ENCODE measurements around the gene PRDM1.

The PRDM1 gene

DNA sequence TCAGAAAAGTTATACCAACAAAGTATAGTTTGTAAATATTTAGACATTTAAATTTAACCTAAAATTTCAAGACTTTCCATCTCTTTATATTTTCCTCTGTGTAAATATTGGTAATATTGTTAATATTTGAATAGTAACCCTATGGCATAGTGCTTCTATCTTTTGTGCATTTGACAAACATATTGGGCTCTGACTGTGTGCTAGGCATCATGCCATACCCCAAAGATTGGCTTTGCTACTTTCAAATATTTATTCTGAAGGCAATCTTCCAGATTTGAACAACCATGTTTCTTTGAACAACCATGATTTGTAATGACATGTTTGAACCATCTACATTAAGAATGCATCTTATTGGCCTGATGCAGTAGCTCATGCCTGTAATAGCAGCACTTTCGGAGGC, 15.5 kb upstream of the PRDM1 start:
- no peak for DNase-seq (ENCODE audit: low read depth)

DNA sequence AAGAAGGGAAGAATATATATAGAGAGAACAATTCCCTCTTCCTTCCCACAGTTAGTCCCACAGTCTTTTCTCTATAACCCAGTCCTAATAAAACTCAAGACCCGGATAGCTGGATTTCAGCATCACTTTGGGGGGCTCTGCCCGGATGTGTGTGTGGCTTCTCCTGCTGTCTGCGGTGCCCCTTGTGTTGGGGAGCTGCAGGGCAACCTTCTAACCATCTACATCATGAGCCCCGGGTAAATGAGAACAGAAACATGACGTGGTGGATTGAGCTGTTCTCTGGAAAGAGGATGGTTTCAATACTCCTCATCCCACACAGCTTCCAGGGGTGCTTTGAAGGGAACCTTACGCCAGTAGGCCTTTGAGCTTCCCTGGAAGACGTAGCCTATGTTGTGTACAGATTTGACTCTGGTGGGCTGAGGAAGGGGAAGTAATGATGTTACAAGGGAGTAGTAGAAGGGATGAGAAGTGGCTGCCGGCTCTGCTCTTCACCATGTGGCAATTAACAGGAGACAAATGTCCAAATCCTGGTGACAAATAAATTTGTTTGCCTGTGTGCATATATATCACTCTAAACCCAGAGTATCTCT, 13.5 kb upstream of the PRDM1 start:
- DNase-seq (ENCODE audit: low read depth), result no peak

DNA sequence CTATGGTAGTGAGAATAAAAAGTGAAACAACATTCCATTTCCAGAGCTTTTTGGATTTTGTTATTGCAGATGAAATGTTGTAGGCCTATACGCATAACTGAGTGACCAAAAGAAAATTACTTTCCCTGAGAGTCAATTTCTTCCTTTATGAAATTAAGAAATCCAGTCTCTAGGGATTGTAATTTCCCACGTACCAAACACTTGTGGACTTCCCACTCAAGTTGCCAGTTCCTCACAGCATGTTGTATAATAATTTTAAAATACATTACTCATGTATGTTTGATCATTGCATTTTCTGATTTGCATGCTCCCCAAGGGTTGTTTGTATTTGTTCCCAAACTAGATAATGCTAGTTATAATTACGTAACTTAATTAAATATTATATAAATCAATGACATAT, 12.0 kb upstream of the PRDM1 start:
- no peak for DNase-seq (ENCODE audit: low read depth)

DNA sequence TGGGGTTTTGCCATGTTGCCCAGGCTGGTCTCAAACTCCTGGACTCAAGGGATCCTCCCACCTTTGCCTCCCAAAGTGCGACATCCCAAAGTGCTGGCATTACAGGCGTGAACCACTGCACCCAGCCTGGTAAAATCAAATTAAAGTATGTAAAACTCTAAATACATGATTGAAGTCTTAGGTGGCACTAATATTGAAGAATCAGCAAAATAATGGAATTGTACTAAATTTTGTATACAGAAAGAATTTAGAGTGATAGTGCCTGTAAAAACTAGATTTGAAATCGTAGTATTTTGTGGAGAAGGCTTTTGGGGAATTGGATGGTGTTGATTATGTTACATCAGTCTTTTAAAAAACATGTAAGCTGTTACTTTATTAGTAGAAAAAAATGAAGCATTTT, 10.0 kb upstream of the PRDM1 start:
- no peak for DNase-seq (ENCODE audit: low read depth)

DNA sequence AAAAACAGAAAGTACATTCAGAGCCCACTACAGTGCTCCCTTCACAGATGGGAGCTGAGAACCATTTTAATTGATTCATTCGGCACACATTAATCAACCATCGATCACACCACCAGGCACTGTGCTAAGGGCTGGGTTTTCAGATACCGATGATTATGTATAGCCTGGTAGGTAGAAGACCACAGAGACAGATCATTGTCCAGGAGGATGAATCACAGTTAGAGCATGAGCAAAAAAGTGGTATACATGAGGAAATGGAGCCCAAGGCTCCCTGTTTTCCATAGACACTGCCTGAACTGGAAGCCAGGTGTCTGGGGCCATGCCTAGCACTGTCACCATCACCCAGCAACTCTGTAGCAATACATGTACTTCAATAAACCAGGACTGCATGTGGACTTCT, 9.0 kb upstream of the PRDM1 start:
- DNase-seq (ENCODE audit: low read depth), result no peak

DNA sequence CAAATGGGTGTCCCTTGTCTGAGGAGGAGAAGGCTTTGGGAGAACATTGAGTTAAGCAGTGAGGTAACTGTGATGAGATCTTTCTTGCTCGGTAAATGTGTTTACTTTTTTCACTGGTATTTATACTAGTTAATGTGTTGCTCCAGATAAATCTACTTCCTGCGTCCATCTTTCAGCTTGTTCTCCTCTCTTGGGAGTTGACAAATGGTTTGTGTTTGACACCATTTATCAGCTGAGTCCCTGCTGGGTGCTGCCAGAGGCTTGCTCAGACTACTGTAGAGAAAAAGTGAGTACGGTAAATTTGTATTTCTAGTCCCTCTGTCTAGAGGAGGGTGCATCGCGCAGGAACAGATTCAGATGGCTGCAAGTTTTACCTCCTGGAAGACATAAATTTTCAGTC, 8.3 kb upstream of the PRDM1 start:
- DNase-seq (ENCODE audit: low read depth), result no peak

DNA sequence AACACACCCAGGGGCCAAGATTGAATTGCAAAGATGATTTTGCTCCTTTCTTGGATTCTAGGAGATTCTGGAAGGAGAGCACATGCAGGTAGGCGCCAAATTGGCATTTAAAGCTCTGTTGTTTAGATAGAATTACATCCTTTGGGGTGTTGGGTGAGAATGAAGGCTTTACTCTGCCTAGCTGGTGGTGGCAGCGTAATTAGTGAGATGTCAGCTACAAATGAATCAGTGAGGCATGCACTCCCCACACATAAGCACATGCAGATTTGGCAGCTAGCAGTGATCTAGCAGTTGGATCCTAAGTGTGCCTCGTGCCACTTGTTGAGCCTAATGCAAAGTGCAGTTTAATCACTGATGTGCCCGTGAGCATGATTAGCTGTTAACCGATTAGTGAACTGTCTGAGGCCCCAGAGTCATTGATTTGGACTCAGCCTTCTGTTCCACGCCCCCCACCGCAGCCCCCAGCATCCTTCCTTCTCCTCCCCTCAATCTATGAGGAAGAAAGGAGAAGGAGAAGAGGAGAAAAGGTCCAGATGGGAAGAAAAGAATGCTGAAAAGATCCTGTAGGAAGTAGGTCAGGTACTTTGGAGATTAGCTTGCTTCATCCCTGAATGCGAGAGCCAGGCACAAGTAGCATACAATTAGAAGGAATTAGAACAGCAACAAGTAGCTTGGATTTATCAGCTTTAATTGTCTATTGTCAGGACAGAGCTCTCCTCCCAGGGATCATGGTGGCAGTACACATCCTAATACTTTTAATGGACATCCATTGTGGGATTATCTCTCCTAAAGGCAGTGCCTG, 6.0 kb upstream of the PRDM1 start:
- DNase-seq (ENCODE audit: low read depth), result no peak

DNA sequence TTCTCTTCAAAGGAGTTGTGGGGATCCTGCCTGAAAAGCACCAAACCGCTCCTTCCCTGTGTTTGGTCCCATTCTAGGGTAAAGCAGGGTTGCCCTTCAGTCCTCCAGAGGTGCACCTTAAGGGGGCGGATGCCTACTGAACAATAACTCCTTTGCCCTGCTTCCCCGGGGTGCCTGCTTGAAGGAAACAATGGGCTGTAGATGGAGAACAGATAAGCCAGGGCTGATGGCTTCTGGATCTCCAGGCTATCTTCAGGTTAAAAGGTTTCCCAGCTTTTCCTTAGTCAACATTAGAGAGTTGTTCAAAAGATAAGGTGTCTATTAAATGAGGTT, 5.4 kb upstream of the PRDM1 start:
- DNase-seq (ENCODE audit: low read depth), result no peak

DNA sequence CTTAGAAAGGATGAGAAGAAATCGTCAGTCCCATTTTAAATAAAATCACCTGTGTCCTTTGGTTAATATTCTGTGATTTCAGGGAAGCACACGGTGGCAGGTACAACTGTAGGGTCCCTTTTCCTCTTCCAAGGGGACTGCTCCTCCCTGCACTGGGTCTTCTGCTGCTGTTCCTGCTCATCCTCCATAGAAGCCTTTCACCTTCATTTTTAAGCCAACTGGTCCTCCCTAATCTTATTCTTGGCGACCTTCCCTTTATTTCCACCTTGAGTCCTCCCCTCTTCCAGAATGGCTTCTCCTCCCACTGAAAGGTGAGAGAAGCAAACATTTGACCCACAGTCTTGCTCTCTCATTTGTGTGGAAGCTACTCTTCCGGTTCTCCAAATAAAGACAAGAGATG, 4.4 kb upstream of the PRDM1 start:
- DNase-seq (ENCODE audit: low read depth), result no peak

DNA sequence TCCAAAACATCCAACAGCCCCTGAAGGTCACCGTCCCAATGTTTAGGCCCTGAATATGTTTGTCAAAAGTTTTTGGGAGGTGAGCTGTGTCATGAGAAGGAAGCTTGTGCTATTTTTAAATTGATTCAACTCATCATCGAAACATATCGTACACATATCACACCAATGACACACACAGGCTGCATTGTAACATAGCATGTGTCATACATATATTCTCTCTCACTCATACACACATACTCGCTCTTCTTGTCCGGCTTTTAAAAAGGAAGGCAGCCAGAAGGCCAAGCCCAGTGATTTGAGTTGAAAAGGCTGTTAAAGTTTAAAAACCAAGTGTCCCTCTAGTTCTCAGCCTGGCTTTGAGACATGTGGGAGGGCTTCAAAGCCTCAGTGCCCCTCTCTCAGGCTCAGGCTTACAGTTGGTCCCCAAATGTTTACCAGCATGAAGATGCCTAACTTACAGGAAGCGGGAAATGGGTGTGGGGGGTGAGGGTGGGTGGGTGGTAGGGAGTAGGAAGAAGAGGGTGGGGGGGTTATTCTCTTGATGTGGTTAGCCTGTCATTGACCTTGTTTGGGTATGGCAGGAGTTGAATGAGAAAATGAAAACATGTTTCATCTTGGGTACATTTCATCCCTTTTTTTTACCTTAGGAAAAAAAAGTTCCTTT, 3.3 kb upstream of the PRDM1 start:
- DNase-seq (ENCODE audit: low read depth), result no peak

DNA sequence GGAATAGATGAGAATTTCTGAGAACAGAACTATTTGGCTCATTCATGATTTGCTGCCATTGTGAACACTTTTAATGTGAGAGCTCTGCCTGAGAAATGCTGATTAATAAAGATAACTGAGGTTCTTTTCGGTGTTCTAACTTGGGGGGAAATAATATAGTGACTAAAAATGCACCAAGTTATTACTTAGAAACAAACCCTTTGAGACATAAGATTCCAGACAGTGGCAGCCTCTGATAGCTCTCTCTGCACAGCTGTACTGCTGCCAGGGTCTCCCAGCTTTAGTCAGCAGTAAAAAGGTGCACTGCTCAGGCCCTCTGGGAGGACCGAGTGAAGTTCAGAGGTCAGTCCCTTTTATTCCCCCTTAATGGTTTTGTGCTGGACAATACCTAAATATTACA, 2.5 kb upstream of the PRDM1 start:
- DNase-seq (ENCODE audit: low read depth), result no peak

DNA sequence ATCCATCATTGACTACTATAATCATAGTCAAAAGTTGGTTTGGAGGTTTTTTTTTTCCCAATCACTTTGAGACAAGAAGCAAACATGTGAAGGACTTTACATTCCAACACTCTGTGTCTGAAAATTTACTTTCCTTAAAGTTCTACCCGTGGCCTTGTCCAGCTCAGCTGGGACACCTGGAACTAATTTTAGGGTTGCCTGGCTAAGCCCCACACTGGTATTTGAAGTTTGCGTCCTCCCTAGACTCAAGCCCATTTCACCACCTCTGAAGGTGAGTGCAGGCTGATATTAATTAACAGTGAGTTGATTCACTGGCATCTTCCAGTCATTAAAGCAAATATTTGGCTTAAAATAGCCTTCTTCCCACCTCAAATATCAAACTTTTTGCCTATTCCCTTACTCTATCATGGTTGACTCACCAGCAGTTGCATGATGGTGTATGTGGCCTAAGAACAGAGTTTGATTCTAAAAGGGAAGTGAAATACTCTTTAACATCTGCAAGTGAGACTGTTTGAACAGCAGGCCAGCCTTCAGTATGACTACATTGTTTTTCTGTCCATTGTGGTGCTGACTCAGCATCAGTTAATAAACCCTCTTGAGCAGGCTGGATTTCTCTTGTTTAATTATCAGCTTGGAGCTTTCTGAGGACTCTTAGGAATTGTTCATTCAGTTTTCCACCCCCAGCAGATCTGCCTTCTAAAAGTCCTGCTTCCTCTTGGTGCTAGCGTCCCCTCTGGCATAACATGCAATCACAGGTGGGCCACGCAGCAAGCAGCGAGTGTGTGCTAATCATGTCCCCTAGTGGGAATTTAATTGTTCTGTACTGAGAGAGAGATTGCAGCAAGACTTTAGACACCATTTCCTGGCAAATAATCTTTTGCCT, 1.8 kb upstream of the PRDM1 start:
- no peak for DNase-seq (ENCODE audit: low read depth)

DNA sequence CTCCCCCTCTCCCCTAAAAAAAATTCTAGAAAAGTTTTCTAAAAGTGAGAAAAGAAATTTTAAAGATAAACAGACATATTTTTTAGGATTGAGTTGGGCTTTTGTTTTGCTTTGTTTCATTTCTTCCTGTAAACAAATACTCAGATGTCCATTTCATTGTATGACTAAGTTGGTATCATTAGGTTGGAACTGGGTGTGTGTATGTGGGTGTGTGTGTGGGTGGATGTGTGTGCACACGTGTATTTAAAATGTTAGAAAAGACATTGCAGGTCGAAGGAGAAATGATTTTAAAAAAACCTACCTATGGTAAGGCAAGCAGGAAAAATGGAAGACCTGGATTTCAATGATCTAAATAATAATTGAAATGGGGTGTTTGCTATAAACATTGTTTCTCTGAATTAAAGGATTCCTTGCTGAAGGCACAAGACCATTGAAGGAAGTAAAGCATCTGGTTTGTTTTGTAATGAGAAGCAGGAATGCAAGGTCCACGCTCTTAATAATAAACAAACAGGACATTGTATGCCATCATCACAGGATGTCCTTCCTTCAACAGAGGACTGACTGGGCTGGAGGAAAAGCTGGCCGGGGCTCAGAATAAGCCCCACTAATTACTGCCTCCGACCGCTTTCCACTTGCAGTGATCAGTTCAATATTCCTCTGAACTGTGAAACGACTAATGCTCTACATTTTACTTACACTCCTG, 996 bp upstream of the PRDM1 start:
- no peak for DNase-seq (ENCODE audit: low read depth)

DNA sequence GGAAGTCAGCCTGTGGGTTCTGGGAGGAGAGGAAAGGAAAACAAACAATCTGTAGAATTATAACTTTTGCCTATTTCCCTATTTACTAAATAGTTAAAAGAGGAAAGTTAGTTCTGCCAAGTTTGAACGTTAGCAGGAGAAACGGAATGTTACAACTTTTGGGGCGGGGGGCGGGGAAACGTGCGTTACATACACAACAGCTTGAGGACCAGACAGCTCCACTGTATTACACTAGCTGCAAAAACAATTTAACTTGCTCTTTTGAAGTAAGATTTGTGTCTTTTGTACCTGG, 498 bp upstream of the PRDM1 start:
- DNase-seq (ENCODE audit: low read depth), result no peak

DNA sequence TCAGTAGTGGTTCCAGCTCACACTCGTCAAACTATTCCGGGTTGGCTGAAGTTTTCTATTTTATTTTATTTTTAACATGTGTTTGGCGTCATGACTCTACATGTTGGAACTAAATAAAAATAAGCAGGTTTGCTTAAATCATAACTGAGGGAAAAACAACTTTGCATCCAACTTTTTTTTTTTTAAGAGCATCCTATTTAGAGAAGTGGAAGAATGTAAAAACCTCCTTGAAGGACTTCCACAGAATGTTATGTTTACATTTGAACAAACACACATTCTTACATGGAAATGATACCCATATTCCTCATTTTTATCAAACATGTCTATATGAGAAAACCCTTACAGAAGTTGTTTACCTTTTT, 659 bp downstream of the PRDM1 start:
- no peak for DNase-seq (ENCODE audit: low read depth)

DNA sequence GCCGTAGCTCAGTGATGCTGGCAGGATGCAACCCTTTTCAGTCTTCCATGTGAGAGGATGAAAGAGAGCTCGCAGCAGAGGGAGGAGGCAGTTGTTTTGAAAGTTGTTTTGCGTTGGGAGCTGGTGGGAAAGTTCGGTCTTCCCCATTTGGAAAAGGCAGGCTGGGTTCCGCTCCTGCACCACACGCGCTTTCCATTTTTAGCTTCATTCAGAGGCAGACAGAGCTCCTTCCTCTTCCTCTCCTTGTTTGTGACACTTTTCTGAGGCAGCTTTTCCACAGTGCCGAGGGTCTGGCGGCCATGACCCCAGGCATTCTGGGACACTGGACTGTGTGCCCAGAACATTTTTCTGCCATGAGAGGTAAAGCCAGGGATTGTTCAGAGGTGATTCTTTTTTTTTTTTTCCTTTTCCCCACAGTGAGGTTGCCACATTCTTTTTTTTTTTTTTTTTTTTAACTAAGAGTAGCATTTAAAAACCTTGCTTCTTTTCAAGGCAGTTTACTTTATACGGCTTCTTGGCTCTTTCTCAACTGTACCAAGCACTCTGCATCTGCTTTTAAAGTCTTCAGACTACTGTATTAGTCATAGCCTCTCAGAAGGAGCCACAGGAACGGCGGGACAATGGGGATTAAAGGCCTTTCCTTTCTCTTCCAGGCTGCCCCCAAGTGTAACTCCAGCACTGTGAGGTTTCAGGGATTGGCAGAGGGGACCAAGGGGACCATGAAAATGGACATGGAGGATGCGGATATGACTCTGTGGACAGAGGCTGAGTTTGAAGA, 1.6 kb downstream of the PRDM1 start:
- no peak for DNase-seq (ENCODE audit: low read depth)

DNA sequence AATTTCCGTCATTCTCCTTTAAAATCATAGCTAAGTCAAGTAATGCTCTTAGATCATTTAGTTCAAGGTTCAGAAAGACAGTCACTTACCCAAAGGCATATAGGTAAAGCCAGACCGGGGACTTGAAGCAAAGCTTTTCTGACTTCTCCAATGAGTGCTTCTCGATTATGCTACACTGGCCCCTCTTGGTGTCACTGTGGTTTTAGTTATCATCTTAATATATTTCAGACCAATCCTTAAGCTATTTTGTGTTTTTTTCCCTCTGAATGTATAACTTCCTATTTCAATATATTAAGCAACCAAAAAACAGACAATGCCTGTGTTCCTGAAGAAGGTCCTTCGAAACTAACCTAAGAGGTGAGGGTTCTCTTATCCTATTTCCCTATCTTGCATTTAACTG, 3.9 kb downstream of the PRDM1 start:
- no peak for DNase-seq (ENCODE audit: low read depth)

DNA sequence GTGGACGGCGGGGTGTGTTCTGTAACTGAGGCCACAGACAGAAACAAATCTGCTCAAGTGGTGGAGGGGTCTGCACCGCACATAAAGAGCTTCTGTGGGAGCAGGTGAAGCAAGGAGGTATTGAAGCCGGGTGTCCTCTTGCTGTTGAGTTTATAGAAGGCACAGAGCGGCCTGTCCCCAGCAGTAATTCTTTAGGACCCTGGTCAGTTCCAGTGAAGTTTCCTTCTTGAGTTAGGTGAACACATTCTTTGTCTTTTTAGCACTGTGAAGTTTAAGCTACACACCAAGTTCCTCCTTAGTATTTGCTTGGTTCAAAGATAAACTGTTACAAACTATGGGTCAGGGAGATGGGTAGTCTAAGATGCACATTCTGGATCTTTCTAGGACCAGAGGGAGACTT, 6.1 kb downstream of the PRDM1 start:
- DNase-seq (ENCODE audit: low read depth), result no peak

DNA sequence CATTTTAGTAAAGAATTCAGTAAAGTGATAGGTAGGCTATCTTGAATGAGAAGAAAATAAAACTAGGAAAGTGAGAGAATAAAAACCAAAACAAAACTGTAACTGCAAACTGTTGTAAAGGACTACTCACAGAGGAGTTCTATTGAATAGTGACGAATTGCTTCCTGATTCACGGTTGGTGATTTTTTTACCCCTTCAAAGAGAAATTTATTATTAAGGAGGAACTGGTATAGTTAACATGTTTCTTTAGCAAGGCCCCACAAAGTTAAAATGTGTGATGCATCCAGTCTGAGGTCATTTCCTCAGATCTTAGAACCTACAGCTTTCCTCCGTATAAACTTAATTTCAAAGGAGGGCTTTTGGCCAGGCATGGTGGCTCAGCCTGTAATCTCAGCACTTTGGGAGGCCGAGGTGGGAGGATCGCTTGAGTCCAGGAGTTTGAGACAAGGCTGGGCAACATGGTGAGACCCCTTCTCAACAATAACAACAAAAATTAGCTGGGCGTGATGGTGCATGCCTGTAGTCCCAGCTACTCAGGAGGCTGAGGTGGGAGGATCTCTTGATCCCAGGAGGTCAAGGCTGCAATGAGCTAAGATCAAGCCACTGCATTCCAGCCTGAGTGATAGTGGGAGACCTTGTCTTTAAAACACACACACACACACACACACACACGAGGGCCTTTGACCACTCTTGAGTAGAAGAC, 8.3 kb downstream of the PRDM1 start:
- DNase-seq (ENCODE audit: low read depth), result no peak

DNA sequence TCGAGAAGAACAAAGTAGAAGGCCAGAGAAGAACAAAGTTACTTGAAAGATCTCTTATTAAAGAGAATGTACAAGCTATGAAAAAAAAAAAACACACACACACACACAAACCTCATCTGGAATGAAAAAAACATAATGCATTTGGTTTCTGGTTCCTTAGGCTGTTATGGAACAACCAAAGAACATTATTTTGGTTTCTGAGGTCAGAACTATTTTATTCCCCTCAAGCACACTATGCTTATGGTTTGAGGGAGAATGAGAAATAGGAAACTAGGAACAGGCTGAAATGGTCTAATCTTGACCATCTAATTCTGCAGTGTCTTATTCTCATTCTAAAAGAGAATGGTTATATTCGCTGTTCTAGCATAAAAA, 8.8 kb downstream of the PRDM1 start:
- DNase-seq (ENCODE audit: low read depth), result no peak
